Retinal pigment epithelial cell (primary cell): ENCODE results near the gene BRAF.
A peak's percentile ranks its signal among the peaks of the same experiment; 100 is the strongest.
"Not testable (repeated sequence)": the region's sequence is repeated elsewhere in the genome, so short reads cannot be mapped to it uniquely, and the experiment has no call there.

Experiments
- DNase-seq: peaks from one replicate; pipeline ENCODE4 v3.0.0-alpha.2; 2010; ENCODE audit warnings: low read depth
- H3K4me3 ChIP-seq: 2 replicates; pipeline ENCODE4 v1.5.1; 2011; ENCODE audit warnings: mild to moderate bottlenecking, low read length, control low read depth, moderate library complexity
- TF ChIP-seq, protein P1 (sequence below): conservative IDR thresholded peaks from 2 replicates; pipeline ENCODE4 v1.5.1; 2011; ENCODE audit warnings: low read depth, low read length, control low read depth, inconsistent platforms

BRAF gene

GRCh38 chr7:140888087-140888486 is 36.6 kb downstream of the BRAF start:
- DNase-seq: no peak
- TF ChIP-seq, protein P1, sequence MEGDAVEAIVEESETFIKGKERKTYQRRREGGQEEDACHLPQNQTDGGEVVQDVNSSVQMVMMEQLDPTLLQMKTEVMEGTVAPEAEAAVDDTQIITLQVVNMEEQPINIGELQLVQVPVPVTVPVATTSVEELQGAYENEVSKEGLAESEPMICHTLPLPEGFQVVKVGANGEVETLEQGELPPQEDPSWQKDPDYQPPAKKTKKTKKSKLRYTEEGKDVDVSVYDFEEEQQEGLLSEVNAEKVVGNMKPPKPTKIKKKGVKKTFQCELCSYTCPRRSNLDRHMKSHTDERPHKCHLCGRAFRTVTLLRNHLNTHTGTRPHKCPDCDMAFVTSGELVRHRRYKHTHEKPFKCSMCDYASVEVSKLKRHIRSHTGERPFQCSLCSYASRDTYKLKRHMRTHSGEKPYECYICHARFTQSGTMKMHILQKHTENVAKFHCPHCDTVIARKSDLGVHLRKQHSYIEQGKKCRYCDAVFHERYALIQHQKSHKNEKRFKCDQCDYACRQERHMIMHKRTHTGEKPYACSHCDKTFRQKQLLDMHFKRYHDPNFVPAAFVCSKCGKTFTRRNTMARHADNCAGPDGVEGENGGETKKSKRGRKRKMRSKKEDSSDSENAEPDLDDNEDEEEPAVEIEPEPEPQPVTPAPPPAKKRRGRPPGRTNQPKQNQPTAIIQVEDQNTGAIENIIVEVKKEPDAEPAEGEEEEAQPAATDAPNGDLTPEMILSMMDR: no peak
- H3K4me3 ChIP-seq: no peak overlapping the region

- TF ChIP-seq, protein P1: no peak
- DNase-seq: no peak
- no peak overlapping the region for H3K4me3 ChIP-seq
These were observed 38.9 kb downstream of the BRAF start for GRCh38 chr7:140885735-140886334.

DNA sequence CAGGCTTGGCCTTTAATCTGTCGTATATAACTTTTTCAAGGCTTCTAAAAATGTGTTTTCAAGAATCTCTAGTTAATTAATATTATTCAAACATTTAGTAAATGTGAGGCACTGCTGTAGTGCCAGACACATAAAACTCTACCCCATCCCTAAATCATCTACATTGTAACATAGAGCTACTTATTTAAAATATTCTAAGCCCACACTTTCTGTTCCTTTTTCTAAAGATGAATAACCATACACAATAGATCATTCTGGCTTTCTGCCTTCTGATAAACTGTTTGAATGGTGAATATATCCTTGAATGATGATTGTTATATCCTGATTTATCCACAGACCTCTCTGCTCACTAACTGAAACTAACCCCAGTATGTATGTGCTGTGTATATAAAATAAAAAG is 41.4 kb downstream of the BRAF start:
- TF ChIP-seq, protein P1: no peak
- no peak for DNase-seq
- H3K4me3 ChIP-seq: no peak overlapping the region

DNA sequence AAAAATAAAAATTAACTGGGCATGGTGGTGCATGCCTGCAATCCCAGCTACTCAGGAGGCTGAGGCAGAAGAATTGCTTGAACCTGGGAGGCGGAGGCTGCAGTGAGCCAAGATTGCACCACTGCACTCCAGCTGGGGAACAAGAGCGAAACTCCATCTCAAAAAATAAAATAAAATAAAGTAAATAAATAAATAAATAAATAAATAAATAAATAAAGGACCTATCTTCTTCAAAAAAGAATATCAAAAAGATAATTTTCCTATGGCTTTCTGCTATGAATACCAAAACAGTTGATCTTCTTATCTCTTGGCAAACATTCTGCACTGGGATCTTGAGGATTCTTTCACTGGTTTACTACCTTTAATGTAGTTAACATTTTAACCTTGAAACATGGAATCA is 41.9 kb downstream of the BRAF start:
- H3K4me3 ChIP-seq, DNase-seq: not testable (repeated sequence)

DNA sequence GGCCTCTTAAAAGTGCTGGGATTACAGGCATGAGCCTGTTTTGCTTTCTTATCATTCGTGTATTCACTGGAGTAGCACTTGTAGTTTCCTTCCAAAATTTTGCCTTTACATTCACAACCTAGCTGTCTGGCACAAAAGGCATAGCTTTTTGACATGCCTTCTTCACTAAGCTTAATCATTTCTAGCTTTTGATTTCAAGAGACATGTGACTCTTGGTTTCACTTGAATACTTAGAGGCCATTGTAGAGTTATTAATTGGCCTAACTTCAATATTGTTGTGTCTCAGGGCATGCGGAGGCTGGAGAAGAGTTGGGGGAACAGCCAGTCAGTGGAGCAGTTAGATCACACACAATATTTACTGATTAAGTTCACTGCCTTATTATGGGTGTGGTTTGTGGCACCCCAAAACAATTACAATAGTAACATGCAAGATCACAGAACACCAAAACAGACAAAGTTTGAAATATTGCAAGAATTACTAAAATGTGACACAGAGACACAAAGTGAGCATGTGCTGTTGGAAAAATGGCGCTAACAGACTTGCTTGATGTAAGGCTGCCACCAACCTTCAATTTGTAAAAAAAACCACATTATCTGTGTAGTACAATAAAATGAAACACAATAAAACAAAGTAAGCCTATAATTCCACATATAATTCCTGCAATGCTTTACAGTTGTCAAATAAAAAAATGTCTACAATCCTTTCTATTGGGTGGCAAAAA is 43.1 kb downstream of the BRAF start:
- no peak for DNase-seq
- TF ChIP-seq, protein P1: no peak
- H3K4me3 ChIP-seq: no peak overlapping the region

- H3K4me3 ChIP-seq: no peak overlapping the region
- TF ChIP-seq, protein P1: no peak
- DNase-seq: no peak
These were observed 47.5 kb downstream of the BRAF start for GRCh38 chr7:140877249-140877524.

DNA sequence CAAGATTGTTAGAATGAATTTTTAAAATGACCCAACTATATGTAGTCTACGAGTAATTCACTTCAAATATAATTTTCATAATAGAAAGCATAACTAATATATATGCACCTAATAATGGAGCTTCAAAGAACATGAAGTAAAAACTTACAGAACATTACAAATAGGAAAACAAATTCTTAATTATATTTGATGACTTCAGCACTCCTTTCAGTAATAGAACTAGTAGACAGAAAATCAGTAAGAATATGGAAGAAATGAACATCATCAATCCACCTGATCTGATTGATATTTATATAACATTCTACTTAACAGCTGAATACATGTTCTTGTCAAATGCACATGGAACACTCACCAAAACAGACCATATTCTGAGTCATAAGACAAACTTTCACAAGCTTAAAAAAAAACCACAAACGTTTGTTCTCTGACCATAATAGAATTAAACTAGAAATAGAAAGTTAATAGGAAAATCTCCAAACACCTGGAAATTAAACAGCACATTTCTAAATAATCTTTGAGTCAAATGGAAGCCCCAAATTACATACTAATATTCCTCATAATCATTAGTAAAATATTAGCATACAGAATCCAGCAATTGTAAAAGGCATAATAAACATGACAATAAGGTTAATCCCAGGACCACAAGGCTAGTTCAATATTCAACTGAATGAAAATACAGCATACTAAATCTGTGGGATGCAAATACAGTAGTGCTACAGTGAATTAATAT is 48.0 kb downstream of the BRAF start:
- peak; percentile 34 for DNase-seq
- H3K4me3 ChIP-seq: no peak overlapping the region
- TF ChIP-seq, protein P1: no peak
